Esophagus muscularis mucosa (tissue), 4 donors: Measurements from ENCODE around the gene COG1. TPM values are rescaled to one million over a fixed set of nuclear protein-coding genes. Genes with fewer than 3 reads are reported as not detected.
A peak's percentile ranks its signal among the peaks of the same experiment; 100 is the strongest.

Source experiments
- DNase-seq: peaks from one replicate; pipeline ENCODE4 v3.0.0-alpha.2; 2017; ENCODE audit errors: extremely low spot score
- H3K27ac ChIP-seq, 4 donors: fragments of 200-600 bp; sonication (generic); replicated peaks in 1 of 4; 1 replicate in 3 of 4; 2 replicates in 1 of 4; pipeline ENCODE4 v1.5.1; 2016 to 2019; ENCODE audit warnings: mild to moderate bottlenecking in 1 of 4
- H3K27me3 ChIP-seq, 4 donors: fragments of 200-600 bp; sonication (generic); one replicate each; pipeline versions ENCODE4 v1.5.1 to v1.6.0; 2016 to 2019
- H3K36me3 ChIP-seq, 4 donors: fragments of 200-600 bp; sonication (generic); one replicate each; pipeline ENCODE4 v1.5.1; 2016 to 2019
- H3K4me1 ChIP-seq, 4 donors: fragments of 200-600 bp; sonication (generic); one replicate each; pipeline ENCODE4 v1.5.1; 2016 to 2019
- H3K4me3 ChIP-seq, 4 donors: fragments of 200-600 bp; sonication (generic); 1 replicate in 2 of 4; 2 replicates in 2 of 4; pipeline ENCODE4 v1.5.1; 2016 to 2019; ENCODE audit warnings: mild to moderate bottlenecking in 4 of 4, moderate library complexity in 1 of 4
- H3K9me3 ChIP-seq, 4 donors: fragments of 200-600 bp; sonication (generic); 1 replicate in 3 of 4; 2 replicates in 1 of 4; pipeline ENCODE4 v1.5.1; 2016 to 2019
- CTCF ChIP-seq, 3 experiments: fragments of 200-600 bp in 2 of 3; fragments of 450-650 bp in 1 of 3; sonication (generic) in 2 of 3; IDR thresholded peaks; one replicate each; pipeline ENCODE4 v1.5.1; 2017 to 2019; ENCODE audit warnings: antibody characterized with exemption in 3 of 3, mild to moderate bottlenecking in 2 of 3, moderate library complexity in 1 of 3
- EP300 ChIP-seq: sonication (generic); formaldehyde crosslinking; IDR thresholded peaks from one replicate; pipeline ENCODE4 v1.6.1; 2017; ENCODE audit warnings: antibody characterized with exemption
- POLR2A ChIP-seq: fragments of 450-650 bp; IDR thresholded peaks from one replicate; pipeline ENCODE4 v1.6.1; 2017; ENCODE audit warnings: antibody characterized with exemption, moderate library complexity, mild to moderate bottlenecking, low read depth
- POLR2AphosphoS5 ChIP-seq, 2 donors: sonication (generic); formaldehyde crosslinking; IDR thresholded peaks; one replicate each; pipeline ENCODE4 v1.6.1; 2017; ENCODE audit warnings: antibody characterized with exemption in 2 of 2
- WGBS: methylation state at CpG from one replicate; pipeline ENCODE4 v1.1.5; 2018; 5-methylcytosine and 5-hydroxymethylcytosine counted together
- intact Hi-C: fragments of 100-400 bp; cut with DNase I; formaldehyde crosslinking; loops from one replicate; pipeline ENCODE4 v1.15.1; 2023
- total RNA-seq, 4 donors: library from RNA; depleted of rRNA; stranded (reverse); fragments of >200 nt; gene quantifications; one replicate each; pipeline versions ENCODE4 v1.1.0 to v1.2.1, GENCODE V29; 2016

Gene COG1
- total RNA-seq, 4 donors from 2014 or later, result 19.1 to 36.5 (median 27.3) TPM

DNA sequence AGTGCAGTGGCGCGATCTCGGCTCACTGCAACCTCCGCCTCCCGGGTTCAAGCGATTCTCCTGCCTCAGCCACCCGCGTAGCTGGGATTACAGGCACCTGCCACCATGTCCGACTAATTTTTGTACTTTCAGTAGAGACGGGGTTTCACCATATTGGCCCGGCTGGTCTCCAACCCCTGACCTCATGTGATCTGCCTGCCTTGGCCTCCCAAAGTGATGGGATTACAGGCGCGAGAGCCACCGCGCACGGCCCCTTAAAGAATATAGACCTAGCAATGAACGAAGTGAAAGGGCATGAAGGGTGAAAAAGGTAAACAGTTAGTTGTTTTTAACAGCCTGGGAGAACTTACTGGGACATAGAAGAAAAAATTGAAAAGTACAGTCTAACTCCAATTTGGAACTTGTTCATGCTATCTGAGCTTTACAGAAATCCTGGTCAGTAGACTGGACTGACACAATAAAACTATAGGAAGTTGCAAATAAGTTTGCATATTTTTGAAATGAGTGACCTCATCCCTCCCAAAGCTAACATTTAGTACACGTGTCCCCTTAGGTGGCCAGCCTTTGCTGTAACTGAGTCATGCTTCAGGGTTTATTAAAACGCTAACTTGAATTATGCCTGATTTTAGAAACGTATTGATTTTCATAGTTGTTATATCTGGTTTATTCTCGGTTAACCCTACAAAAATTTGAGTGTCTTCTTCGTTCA is 1.8 kb downstream of the COG1 start:
- Histone ChIP-seq H3K4me3 (no peak overlapping the region), H3K36me3 (peaks cover 27 to 39% (median 35%) of the 10 kb centered on the region in 4 donors), H3K27me3 (no peaks in the 10 kb centered on the region), H3K27ac (no peak overlapping the region), H3K4me1 (peaks cover 15 to 45% (median 31%) of the 10 kb centered on the region in 4 donors), H3K9me3 (no peaks in the 10 kb centered on the region)
- TF ChIP-seq EP300, result no peak
- no peak for TF ChIP-seq POLR2A
- TF ChIP-seq POLR2AphosphoS5 (IDR thresholded peaks at IDR 0.05), result no peak
- TF ChIP-seq CTCF (IDR thresholded peaks at IDR 0.05), result no peak
- intact Hi-C loops, result no loop called here
- WGBS, result 89% methylated on average over 22 of the region's 22 CpGs
- DNase-seq, result no peak

DNA sequence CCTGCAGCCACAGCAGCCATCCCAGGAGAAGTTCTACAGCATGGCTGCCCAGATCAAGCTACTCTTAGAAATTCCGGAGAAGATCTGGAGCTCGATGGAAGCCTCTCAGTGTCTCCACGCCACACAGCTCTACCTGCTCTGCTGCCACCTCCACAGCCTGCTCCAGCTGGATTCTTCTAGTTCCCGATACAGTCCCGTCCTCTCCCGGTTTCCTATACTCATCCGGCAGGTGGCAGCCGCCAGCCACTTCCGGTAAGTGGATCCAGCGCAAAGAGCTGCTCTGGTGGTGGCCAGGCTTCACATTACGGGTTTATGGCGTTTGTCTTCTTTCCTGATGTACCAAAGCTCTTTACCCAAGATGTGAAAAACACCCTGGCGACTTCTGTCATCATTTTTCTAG is 3.6 kb downstream of the COG1 start:
- 76% methylated on average over 13 of the region's 13 CpGs for WGBS

DNA sequence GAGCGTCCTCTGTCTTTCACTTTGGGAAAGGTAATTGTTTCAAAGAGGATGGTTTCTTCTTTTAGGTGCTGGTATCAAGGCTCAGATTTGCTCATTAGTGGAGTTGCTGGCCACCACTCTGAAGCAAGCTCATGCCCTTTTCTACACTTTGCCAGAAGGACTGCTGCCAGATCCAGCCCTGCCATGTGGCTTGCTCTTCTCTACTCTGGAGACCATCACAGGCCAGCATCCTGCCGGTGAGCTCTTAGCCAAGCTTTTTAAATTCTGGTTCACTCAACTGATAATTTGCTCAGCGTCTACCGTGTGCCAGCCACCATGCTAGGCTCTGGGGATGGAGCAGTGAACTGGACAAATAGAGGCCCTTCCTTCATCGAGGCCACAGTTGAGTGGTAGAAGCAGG is 4.3 kb downstream of the COG1 start:
- no peak for DNase-seq
- Histone ChIP-seq H3K4me1 (peaks cover 16 to 44% (median 26%) of the 10 kb centered on the region in 4 donors), H3K27ac (no peak overlapping the region), H3K9me3 (no peaks in the 10 kb centered on the region), H3K27me3 (no peaks in the 10 kb centered on the region), H3K4me3 (no peak overlapping the region), H3K36me3 (peaks cover 50 to 64% (median 59%) of the 10 kb centered on the region in 4 donors)
- intact Hi-C loops, result no loop called here
- 95% methylated on average over 5 of the region's 5 CpGs for WGBS
- TF ChIP-seq POLR2A, result no peak
- no peak for TF ChIP-seq EP300
- no peak for TF ChIP-seq POLR2AphosphoS5 (IDR thresholded peaks at IDR 0.05)
- TF ChIP-seq CTCF (IDR thresholded peaks at IDR 0.05), result no peak

More for the DNA sequence above, 3.6 kb downstream of the COG1 start:
- intact Hi-C loops, result no loop called here
- Histone ChIP-seq H3K9me3 (no peaks in the 10 kb centered on the region), H3K36me3 (peaks cover 45 to 57% (median 53%) of the 10 kb centered on the region in 4 donors), H3K27ac (no peak overlapping the region), H3K4me1 (peaks cover 18 to 49% (median 32%) of the 10 kb centered on the region in 4 donors), H3K27me3 (no peaks in the 10 kb centered on the region), H3K4me3 (no peak overlapping the region)
- DNase-seq, result no peak
- TF ChIP-seq POLR2AphosphoS5 (IDR thresholded peaks at IDR 0.05) (no peak), CTCF (IDR thresholded peaks at IDR 0.05) (peak in 1 of 3 experiments; percentile 45)

GRCh38 chr17:73198201-73198929 is 5.5 kb downstream of the COG1 start:
- intact Hi-C loops, result no loop called here
- no peak for TF ChIP-seq POLR2A
- no peaks in the 10 kb centered on the region for H3K9me3 ChIP-seq
- WGBS, result 93% methylated on average over 9 of the region's 9 CpGs
- no peak overlapping the region for H3K4me3 ChIP-seq
- DNase-seq, result no peak
- peaks cover 54 to 75% (median 71%) of the 10 kb centered on the region in 4 donors for H3K36me3 ChIP-seq
- H3K27me3 ChIP-seq, result no peaks in the 10 kb centered on the region
- no peak overlapping the region for H3K27ac ChIP-seq
- H3K4me1 ChIP-seq, result peaks cover 25 to 52% (median 29%) of the 10 kb centered on the region in 4 donors

- H3K36me3 ChIP-seq, result peaks cover 57 to 79% (median 76%) of the 10 kb centered on the region in 4 donors
- intact Hi-C loops, result no loop called here
These were observed 6.0 kb downstream of the COG1 start for GRCh38 chr17:73198930-73199260.

More at GRCh38 chr17:73198930-73199260, 6.0 kb downstream of the COG1 start:
- WGBS, result 94% methylated on average over 7 of the region's 7 CpGs
- Histone ChIP-seq H3K9me3 (no peaks in the 10 kb centered on the region), H3K4me1 (peaks cover 23 to 50% (median 29%) of the 10 kb centered on the region in 4 donors), H3K27me3 (no peaks in the 10 kb centered on the region), H3K4me3 (no peak overlapping the region), H3K27ac (no peak overlapping the region)
- DNase-seq, result no peak
- TF ChIP-seq POLR2AphosphoS5 (IDR thresholded peaks at IDR 0.05), result no peak
- no peak for TF ChIP-seq POLR2A
- no peak for TF ChIP-seq CTCF (IDR thresholded peaks at IDR 0.05)
- no peak for TF ChIP-seq EP300
